IPS-15b (cell line): ENCODE measurements around the gene MPST.

ENCODE experiments used
- H3K27me3 ChIP-seq: one replicate; pipeline ENCODE4 v1.6.1; 2013; ENCODE audit warnings: low read length; ENCODE audit not compliant: control insufficient read depth, insufficient read depth
- H3K36me3 ChIP-seq: one replicate; pipeline ENCODE4 v1.6.1; 2013; ENCODE audit warnings: low read length; ENCODE audit not compliant: control insufficient read depth, insufficient read depth
- H3K4me1 ChIP-seq: one replicate; pipeline ENCODE4 v1.6.1; 2013; ENCODE audit warnings: mild to moderate bottlenecking, low read length; ENCODE audit not compliant: control insufficient read depth, insufficient read depth
- H3K4me3 ChIP-seq: one replicate; pipeline ENCODE4 v1.5.1; 2013; ENCODE audit warnings: low read depth, low read length
- H3K9ac ChIP-seq: one replicate; pipeline ENCODE4 v1.6.1; 2013; ENCODE audit warnings: low read depth, mild to moderate bottlenecking, low read length
- H3K9me3 ChIP-seq: one replicate; pipeline ENCODE4 v1.6.1; 2013; ENCODE audit warnings: mild to moderate bottlenecking, low read length; ENCODE audit not compliant: control insufficient read depth, insufficient read depth

MPST gene

GRCh38 chr22:37062376-37062675 is 42.8 kb downstream of the MPST start:
- Histone ChIP-seq H3K27me3 (no peaks in the 10 kb centered on the region), H3K9me3 (no peaks in the 10 kb centered on the region), H3K4me3 (no peak overlapping the region), H3K9ac (peak overlapping the region; percentile 12), H3K4me1 (peaks cover 2% of the 10 kb centered on the region), H3K36me3 (peaks cover 30% of the 10 kb centered on the region)

DNA sequence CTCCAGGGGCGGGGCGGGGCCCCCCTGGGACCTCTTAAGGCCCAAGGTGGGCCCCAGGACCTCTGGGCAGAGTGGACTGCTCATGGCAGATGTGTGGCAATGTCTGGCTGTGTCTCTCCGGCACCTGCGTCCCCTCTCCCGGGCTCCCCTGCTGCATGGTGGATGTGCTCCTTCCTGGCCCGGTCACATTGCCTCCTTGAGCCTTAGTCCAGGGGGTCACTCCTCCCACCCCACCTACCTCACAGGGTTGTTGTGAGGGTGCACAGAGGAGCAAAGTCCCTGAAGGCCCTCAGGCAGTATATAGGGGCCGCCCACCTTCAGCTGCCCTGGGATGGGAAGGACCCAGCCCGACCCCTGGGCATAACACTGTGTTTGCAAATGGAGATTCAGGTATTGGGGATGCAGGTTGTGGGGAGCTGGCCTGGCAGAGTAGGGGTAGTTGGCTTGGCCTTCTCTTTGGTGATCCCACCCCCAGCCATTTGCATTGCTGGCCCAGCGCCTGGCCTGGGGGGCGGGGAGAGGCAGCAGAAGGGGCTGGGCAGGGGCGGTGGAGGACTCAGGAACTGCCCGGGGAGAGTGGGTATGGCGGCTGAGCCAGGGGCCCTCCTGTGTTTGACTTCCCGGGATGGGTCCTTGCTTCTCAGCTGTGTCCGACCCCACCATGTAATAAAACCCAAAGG is 43.3 kb downstream of the MPST start:
- Histone ChIP-seq H3K4me1 (peaks cover 2% of the 10 kb centered on the region), H3K9ac (peak overlapping the region; percentile 12), H3K27me3 (no peaks in the 10 kb centered on the region), H3K36me3 (peaks cover 25% of the 10 kb centered on the region), H3K9me3 (no peaks in the 10 kb centered on the region), H3K4me3 (no peak overlapping the region)

- Histone ChIP-seq H3K27me3 (peaks cover 6% of the 10 kb centered on the region), H3K36me3 (peaks cover 17% of the 10 kb centered on the region), H3K9me3 (no peaks in the 10 kb centered on the region), H3K9ac (no peak overlapping the region), H3K4me1 (peaks cover 6% of the 10 kb centered on the region), H3K4me3 (no peak overlapping the region)
These were observed 44.2 kb downstream of the MPST start for GRCh38 chr22:37063431-37064420.

DNA sequence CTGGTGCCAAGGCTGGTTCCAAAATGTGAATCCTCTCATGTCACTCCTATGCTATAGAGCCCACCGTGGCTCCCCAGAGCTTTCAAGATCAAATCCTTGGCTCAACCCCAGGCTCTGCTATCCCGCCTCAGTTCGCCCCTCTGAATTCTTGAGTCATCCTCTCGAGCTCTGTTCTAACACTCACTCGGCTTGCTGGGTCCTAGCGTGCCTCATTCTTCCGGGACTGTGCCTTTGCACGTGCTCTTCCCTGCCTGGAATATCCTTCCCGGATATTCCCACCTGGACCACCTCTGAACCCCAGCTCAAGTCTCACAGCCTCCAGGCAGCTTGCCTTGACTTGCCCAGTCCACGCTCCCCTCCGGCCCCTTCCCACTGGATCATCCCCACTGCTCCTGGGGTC is 45.0 kb downstream of the MPST start:
- H3K36me3 ChIP-seq: peaks cover 11% of the 10 kb centered on the region
- H3K9me3 ChIP-seq: no peaks in the 10 kb centered on the region
- no peak overlapping the region for H3K9ac ChIP-seq
- peaks cover 9% of the 10 kb centered on the region for H3K27me3 ChIP-seq
- H3K4me3 ChIP-seq: no peak overlapping the region
- H3K4me1 ChIP-seq: peaks cover 6% of the 10 kb centered on the region

- Histone ChIP-seq H3K36me3 (peaks cover 7% of the 10 kb centered on the region), H3K4me1 (peaks cover 6% of the 10 kb centered on the region), H3K9ac (no peak overlapping the region), H3K27me3 (peaks cover 15% of the 10 kb centered on the region), H3K4me3 (no peak overlapping the region), H3K9me3 (no peaks in the 10 kb centered on the region)
These were observed 45.6 kb downstream of the MPST start for GRCh38 chr22:37065180-37065579.

DNA sequence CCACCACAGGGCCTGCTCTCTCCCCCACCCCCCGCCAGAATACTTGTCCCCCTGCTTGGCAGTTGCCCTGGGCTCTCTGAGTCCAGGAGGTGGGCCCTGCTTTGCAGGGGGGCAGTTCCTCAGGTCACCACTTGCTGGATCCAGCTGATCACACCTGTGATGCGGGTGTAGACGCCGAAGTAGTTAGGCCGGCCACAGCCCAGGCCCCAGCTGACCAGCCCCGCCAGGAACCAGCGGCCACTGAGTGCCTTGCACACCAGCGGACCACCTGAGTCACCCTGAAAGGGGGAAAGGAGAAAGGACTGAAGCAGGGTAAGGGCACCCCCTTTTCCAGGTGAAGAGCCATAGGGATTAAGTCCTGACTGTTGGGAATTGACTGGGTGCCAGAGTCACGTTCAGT is 46.4 kb downstream of the MPST start:
- H3K27me3 ChIP-seq: peaks cover 20% of the 10 kb centered on the region
- no peak overlapping the region for H3K9ac ChIP-seq
- H3K4me1 ChIP-seq: peaks cover 6% of the 10 kb centered on the region
- H3K36me3 ChIP-seq: peaks cover 6% of the 10 kb centered on the region
- H3K4me3 ChIP-seq: no peak overlapping the region
- H3K9me3 ChIP-seq: no peaks in the 10 kb centered on the region

DNA sequence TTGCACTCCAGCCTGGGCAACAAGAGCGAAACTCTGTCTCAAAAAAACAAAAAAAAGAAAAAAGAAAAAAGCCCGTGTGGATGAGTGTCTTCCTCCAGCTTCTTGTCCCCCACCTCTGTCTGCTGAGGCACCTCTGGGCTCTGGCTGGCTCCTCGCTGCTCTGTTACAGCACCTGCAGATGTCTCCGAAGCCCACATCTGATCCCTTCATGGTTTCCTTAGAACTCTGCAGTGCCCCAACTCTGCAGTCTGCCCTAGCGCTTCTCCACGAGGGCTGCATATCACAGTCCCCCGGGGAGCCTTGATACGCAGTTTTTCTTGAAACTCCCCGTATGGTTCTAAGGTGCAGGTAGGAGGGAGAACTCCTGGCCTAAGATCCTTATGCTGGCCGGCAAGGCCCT is 47.9 kb downstream of the MPST start:
- Histone ChIP-seq H3K9ac (no peak overlapping the region), H3K27me3 (peaks cover 28% of the 10 kb centered on the region), H3K4me3 (no peak overlapping the region), H3K36me3 (peaks cover 2% of the 10 kb centered on the region), H3K9me3 (no peaks in the 10 kb centered on the region), H3K4me1 (peaks cover 6% of the 10 kb centered on the region)

DNA sequence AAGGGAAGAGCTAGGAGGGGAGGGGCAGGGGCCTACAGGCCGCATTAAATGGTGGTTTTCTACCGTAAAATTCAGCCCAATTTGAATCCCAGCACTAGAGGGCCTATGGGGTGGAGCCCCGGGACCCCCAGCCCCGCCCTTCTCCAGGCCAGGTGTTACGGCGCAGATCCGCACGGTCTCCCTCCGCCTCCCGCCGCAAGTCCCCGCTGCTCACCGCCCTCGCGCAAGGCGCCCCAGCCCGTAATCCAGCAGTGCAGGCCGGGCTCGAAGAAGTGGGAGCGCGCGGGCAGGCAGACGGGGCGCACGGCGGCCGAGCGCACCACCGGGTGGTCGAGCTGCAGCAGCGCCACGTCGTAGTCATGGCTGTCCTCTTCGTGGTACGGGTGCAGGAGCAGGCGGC is 49.3 kb downstream of the MPST start:
- Histone ChIP-seq H3K4me1 (peaks cover 4% of the 10 kb centered on the region), H3K4me3 (peak overlapping the region; percentile 35), H3K9me3 (no peaks in the 10 kb centered on the region), H3K27me3 (peaks cover 28% of the 10 kb centered on the region), H3K9ac (peak overlapping the region; percentile 12), H3K36me3 (peaks cover 2% of the 10 kb centered on the region)

GRCh38 chr22:37069319-37069718 is 49.8 kb downstream of the MPST start:
- Histone ChIP-seq H3K4me3 (peak overlapping the region; percentile 35), H3K9ac (no peak overlapping the region), H3K4me1 (peaks cover 4% of the 10 kb centered on the region), H3K9me3 (no peaks in the 10 kb centered on the region), H3K36me3 (peaks cover 2% of the 10 kb centered on the region), H3K27me3 (peaks cover 28% of the 10 kb centered on the region)

- peaks cover 4% of the 10 kb centered on the region for H3K4me1 ChIP-seq
- no peak overlapping the region for H3K4me3 ChIP-seq
- no peaks in the 10 kb centered on the region for H3K9me3 ChIP-seq
- peaks cover 28% of the 10 kb centered on the region for H3K27me3 ChIP-seq
- H3K9ac ChIP-seq: no peak overlapping the region
- H3K36me3 ChIP-seq: peaks cover 2% of the 10 kb centered on the region
These were observed 50.2 kb downstream of the MPST start for GRCh38 chr22:37069719-37070118.

GRCh38 chr22:37070334-37070733 is 50.8 kb downstream of the MPST start:
- Histone ChIP-seq H3K4me3 (no peak overlapping the region), H3K9ac (no peak overlapping the region), H3K36me3 (peaks cover 2% of the 10 kb centered on the region), H3K9me3 (no peaks in the 10 kb centered on the region), H3K4me1 (peaks cover 4% of the 10 kb centered on the region), H3K27me3 (peaks cover 28% of the 10 kb centered on the region)

- Histone ChIP-seq H3K4me3 (no peak overlapping the region), H3K9ac (no peak overlapping the region), H3K36me3 (peaks cover 2% of the 10 kb centered on the region), H3K9me3 (no peaks in the 10 kb centered on the region), H3K27me3 (peaks cover 28% of the 10 kb centered on the region), H3K4me1 (peaks cover 4% of the 10 kb centered on the region)
These were observed 51.2 kb downstream of the MPST start for GRCh38 chr22:37070744-37071143.
